NCI-H1105 (cell line): ENCODE results near the gene RBM38.

Experiments
- DNase-seq: peaks from one replicate; lab custom pipeline; 2025; lab: John Stamatoyannopoulos, UW

Gene RBM38

GRCh38 chr20:57374931-57375651 lies 16.1 kb upstream of the RBM38 start:
- no peak for DNase-seq

- no peak for DNase-seq
Observed at GRCh38 chr20:57375652-57376230, 15.5 kb upstream of the RBM38 start.

GRCh38 chr20:57377350-57377749 lies 13.8 kb upstream of the RBM38 start:
- no peak for DNase-seq

GRCh38 chr20:57378107-57378506 lies 13.1 kb upstream of the RBM38 start:
- no peak for DNase-seq

- DNase-seq = no peak
Observed at GRCh38 chr20:57378646-57379262, 12.4 kb upstream of the RBM38 start.

GRCh38 chr20:57379263-57379647 lies 11.9 kb upstream of the RBM38 start:
- DNase-seq = no peak

GRCh38 chr20:57380081-57380750 lies 11.0 kb upstream of the RBM38 start:
- DNase-seq = no peak

GRCh38 chr20:57381596-57382503 lies 9.3 kb upstream of the RBM38 start:
- DNase-seq = peak; percentile 42

GRCh38 chr20:57382516-57382915 lies 8.7 kb upstream of the RBM38 start:
- DNase-seq = no peak

GRCh38 chr20:57383447-57384347 lies 7.5 kb upstream of the RBM38 start:
- DNase-seq = no peak

GRCh38 chr20:57384486-57384885 lies 6.7 kb upstream of the RBM38 start:
- DNase-seq = no peak

- DNase-seq = no peak
Observed at GRCh38 chr20:57384953-57385761, 6.0 kb upstream of the RBM38 start.

GRCh38 chr20:57385940-57386339 lies 5.3 kb upstream of the RBM38 start:
- no peak for DNase-seq

GRCh38 chr20:57386762-57387161 lies 4.4 kb upstream of the RBM38 start:
- DNase-seq = no peak

- DNase-seq = no peak
Observed at GRCh38 chr20:57387463-57387862, 3.7 kb upstream of the RBM38 start.

- DNase-seq = no peak
Observed at GRCh38 chr20:57387945-57388371, 3.2 kb upstream of the RBM38 start.

GRCh38 chr20:57388953-57389694 lies 2.1 kb upstream of the RBM38 start:
- no peak for DNase-seq

GRCh38 chr20:57389695-57390603 lies 1.2 kb upstream of the RBM38 start:
- DNase-seq = no peak
